GM19455 (cell line): ENCODE measurements around the gene QSOX2.

Source experiments
- ATAC-seq: cut with Tn5 transposase; IDR thresholded peaks from one replicate; pipeline ENCODE4 v1.9.1; 2021; ENCODE audit not compliant: unreplicated experiment

The QSOX2 gene

DNA sequence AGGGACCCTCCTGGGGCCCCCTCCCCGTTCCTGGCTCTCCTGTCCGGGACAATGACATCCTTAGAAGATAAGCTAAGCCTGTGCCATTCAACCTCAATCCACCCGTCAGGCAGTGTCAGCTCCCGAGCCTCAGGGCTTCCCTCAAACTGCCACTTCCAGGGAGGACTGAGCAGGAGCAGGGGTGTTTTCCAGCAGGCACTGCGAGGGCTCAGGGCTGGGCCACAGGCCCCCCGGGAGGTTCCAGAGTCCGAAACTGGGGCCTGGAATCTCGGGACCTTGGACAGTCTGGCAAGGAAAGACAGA lies 66.9 kb downstream of the QSOX2 start:
- ATAC-seq = no peak

DNA sequence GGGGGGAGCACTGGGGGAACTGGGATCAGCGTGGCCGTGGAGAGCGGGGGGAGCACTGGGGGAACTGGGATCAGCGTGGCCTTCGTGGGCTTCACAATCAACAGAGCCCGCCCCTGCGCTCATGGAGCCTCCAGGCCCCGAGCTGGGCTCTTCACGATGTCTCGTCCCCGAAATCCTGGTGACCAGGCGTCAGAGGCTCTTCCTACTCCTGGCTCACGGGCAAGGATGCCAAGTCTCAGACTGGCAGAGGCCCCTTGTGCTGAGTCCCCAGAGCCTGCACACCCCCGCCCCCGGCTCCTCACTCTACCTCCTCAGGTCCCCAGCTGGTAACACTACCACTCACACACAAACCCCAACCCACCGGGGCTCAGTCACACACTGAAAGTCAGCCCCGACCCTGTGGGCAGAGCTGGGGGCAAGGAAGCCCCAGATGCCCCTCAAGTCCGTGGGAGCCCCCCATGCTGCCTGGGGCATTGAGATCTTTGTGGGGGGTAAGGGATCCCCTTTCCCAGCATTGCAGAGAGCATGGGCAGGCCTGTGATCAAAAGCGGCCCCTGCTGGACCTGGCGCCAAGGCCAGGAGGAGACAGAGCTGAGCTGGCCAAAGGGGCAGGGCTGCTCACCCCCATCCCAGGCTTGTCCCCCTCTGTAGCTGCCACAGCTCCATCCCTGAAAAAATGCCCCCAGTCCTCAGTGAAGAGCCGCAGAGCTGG lies 67.4 kb downstream of the QSOX2 start:
- ATAC-seq = no peak

DNA sequence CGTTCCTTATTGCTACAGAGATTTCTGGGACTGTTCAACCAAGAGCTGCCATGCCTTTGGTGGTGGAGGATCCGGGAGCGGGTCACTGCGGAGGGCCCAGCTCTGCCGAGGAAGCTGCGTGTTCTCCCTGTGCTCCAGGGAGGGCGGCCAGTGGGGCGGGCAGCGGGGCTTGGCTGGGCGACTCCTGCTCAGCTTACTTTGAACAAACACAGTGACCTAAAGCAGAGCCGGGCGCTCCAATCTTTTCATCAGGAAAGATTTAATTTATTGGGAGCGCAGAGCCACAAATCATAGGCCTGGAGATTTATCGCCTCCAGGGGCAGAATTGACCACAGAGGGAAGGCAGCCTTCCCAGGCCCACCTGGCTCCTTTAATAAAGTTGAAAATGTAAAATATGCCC lies 68.4 kb downstream of the QSOX2 start:
- no peak for ATAC-seq

DNA sequence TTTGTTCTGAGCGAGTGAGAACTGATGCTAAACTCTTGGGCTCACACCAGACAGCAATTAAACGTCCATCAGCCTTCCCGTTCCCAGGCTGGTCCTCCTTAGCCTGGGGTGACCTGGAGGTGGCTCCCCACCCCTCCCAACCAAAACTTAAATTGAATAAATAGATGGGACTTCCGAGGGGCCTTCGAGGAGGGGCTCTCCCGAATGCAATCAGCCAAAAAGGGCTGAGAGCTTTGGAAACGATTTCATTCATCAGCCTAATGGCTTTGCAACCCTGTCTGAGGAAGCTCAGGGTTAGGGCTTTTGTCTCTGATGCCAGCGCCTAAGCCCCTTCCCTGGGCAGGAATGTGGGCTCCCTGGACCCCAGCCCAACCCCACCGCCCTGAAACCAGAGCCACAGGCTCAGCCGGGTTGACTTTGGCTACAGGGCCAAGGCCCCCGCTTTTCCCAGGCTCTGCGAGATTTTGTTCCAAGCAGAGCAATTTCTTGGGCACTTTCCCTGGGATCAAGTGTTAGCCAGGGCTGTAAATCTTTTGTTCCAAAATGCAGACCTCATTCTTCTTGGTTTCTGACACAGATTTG lies 69.9 kb downstream of the QSOX2 start:
- no peak for ATAC-seq

DNA sequence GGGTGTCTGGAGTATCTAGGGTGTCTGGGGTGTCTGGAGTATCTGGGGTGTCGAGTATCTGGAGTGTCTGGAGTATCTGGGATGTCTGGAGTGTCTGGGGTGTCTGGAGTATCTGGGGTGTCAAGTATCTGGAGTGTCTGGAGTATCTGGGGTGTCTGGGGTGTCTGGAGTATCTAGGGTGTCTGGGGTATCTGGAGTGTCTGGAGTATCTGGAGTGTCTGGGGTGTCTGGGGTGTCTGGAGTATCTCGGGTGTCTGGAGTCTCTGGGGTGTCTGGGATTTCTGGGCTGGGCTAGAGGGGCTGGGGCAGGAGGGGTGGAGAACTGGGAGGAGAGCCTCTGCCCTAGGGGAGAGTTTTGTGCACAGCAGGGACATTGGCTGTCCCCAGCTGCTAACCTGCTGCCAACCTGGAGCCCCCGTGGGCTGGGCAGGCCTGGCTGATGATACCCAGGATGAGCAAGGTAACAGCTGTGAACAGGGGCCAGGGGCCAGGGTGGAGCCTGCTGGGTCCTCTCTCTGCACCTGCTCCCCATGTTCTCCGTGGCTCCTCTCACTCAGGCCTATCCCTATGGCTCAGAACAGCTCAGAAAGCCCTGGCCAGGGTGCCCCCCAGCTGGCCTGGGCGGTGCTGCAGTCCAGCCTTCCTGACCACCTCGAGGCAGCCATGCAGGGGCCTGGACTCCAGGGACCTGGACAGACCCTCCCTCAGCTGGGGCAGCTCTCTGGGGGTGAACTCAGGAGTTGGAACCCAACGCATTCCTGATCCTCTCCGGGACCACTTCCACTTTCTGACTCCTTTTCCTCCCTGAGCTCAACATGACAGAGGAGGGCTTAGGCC lies 70.6 kb downstream of the QSOX2 start:
- ATAC-seq = no peak

DNA sequence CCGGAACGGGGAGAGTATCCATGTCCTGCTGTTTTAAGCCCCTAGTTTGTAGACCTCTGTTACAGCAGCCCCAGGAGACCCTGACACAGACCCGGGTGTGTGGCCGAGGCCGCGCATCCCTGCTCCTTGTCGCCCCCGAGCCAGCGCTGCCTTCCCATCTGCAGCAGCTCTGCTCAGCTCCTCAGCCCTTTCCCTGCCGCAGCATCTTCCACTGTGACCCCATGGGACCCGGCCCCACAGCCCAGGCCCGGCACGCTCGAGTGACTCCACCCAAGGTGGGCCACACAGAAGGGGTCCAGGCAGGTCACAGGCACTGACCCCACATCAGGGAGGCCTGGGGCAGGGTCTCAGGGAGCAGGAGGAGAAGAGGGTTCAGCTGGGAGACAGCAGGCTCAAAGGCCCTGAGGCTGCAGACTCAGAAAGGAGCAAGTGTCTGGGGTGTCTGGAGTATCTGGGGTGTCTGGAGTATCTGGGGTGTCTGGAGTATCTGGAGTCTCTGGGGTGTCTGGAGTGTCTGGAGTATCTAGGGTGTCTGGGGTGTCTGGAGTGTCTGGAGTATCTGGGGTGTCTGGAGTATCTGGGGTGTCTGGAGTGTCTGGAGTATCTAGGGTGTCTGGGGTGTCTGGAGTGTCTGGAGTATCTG lies 71.8 kb downstream of the QSOX2 start:
- ATAC-seq = no peak

DNA sequence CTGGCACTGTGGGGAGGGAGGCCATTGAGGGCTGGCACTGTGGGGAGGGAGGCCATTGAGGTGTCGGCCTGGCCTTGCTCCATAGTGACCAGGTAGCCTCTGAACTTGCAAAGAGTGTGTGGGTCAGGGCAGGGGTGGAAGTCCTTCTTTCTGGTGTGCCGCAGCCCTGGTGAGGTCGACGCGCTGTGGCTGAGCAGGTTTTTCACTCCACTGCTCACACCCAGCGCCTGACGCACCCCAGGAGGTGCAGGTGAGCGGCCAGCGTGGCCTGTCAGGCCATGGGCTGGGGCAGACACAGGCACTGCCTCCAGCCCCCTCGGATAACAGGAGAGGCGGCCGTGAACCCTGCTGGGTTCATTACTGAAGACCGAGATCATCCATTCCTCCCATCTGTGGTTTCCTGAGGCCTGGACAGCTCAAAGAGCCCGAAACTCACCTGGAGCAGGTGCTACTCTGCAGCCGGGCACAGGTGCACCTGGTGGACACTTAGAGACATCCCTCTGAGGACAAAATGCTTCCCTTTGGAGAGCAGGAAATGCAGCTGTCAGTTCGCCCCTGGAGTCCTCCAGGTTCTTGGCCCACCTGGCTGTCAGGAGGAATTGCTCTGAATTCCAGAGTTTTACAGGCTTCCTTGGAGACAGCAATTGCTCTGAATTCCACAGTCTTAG lies 73.1 kb downstream of the QSOX2 start:
- no peak for ATAC-seq

DNA sequence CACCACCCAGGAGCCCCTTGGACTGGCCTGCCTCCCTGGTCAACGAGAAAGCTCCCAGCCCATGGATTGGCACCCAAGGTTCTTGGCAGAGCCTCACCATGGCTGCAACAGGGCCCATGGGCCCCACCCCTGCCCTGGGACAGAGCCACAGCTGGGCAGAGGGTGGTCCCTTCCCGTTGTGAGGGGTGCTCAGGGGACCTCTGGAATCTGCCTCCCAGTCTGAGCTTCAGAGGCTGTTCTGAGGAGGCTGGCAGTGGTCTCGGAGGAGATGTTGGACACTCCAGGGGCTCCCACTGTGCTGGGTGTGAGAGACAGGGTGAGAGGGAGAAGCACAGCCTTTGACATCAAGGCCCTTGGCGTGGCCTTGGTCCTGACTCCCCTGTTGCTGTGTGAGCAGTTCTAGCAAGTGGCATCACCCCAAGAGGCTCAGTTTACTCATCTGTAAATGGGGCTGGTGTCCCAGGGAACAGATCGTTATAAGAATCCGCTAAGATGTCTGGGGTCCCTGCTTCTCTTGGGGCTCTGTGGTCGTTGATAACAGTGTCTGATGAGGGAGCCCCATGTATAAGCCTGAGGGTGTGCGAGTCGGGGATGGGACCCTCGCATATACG lies 73.7 kb downstream of the QSOX2 start:
- ATAC-seq = no peak

DNA sequence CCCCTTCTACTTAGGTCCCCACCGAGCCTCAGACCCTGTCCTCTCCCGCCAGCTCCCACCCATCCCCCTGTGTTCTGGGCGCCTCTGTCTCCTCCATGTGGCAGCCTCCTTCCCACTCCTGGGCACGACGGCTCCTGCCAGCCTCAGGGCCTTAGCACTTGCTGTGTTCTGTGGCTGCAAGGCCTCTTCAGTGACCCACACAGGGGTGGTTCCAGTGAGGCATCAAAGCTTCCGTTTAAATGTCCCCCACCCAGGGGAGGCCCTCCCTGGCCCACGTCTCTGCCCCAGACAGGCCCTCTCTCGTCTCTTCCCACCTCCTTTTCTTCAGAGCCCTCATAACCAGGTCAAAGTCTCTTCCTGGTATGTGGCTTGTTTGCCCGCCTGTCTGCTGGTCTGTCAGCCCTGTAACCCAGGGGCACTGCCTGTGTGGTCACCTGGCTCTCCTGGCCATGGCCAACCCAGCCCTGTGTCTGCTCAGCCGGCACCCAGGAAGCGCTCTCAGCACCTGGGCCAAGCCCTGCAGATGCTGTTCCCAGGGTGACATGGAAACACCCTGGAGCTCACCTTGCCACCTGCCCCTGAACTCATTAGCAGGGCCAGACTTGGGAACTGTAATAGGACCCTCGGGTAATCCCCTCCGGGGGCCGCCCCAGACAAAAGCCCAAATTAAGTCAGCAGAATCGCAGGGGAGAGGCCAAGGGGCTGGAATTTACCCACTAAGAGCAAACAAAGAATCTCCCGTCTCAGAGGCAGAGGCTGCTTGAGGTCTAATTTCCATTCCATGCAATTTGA lies 74.4 kb downstream of the QSOX2 start:
- ATAC-seq = no peak

DNA sequence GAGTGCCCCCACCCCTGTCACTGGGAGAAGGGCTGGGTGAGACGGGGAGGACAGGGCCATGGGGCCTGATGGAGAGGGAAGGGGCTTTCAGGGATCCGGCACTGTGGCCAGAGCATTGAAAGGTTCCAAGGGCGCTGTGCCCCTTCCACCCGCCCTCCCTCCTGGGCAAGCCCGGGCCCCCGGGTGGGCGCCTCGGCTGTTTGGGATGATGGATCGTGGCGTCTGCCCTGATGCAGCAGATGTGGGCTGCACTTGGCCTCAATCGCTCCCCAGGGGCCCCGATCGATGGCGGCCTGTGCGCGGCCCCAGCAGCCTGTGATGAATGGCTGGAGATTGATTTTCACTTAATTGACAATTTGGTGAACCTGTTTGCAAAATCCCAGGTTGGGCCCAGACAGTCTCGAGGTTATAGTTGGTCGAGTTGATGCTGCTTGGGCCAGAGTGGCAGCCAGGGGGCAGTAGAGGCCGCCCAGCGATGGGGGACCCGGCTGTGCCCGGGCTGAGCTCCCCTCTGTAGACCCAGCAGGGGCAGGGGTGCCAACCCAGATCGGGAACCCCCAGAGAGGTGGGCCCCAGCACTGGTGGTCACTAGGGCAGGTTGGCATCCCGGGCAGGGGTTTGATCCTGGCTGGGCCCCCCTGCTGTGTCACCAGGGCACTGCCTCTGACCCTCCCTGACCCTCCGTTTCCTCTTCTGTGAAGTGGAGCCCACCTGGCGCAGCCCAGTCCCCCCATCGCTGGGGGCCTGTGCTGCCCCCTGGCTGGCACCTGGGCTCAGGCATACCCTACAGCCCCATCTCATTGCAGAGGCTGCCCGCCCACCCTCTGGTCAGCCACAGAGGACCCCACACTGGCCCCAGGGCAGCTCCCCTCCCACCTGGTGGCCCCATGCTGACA lies 75.4 kb downstream of the QSOX2 start:
- ATAC-seq = no peak

DNA sequence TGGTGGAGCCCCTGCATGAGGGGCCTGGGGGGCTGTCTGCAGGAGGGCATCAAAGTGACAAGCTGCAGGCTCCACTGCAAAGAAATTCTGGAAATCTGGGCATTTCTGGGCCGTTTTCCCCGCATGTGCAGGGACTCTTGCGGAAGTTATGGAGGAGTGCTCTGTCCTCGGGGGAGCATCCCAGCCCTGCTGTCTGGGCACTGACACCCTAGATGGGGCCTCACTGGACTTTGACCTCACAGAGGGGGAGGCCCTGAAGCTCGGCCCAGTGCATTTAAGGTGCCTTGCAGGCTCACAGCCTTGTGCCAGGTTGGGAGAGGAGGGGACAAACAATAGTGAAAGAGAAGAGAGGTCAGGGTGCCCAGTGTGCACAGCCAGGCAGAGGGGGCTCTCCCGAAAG lies 76.1 kb downstream of the QSOX2 start:
- no peak for ATAC-seq

DNA sequence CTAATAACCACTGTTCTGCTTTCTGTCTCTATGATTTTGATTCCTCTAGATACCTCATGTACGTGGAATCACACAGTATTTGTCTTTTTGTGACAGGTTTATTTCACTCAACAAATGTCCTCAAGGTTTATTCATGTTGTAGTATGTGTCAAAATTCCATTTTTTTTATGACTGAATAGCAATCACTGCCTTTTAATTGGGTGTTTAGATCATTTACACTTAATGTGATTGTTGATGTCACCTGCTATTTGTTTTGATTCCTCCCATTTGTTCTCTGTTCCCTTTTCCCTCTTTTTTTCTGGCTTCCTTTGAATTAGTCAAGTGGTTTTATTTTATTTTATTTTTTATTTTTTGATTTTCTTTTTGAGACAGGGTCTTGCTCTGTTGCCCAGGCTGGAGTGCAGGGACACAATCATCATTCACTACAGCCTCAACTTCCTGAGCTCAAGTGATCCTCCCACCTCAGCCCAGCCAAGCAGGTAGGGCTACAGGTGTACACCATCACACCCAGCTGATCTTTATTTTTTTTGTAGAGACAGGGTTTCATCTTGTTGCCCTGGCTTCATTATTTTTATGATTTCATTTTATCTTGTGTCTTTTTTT lies 82.3 kb downstream of the QSOX2 start:
- no peak for ATAC-seq

DNA sequence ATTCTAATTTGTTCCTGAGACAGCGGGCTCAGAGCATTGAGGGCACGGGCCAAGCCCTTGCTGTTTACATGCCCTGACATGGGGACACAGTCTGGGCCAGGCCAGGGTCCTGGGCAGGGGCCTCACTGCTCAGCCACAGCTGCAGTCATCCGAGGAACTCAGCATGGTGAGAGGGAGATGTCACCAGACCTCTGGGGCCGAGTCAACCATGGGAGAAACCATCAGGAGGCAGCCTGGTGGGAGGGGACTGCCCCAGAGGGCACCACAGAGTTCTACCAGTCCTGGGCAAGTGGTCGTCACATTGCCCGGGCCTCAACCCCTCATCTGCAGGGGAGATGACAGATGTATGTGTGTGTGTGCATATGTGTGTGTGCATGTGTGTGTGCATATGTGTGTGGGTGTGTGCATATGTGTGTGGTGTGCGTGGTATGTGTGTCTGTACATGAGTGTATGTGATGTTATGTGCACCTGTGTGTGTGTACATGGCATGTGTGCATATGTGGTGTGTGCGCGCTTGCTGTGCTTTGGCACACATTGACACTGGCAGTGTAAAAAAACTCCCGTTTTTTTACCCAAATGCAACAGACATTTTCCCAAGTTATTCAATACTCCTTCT lies 84.5 kb downstream of the QSOX2 start:
- ATAC-seq = no peak

DNA sequence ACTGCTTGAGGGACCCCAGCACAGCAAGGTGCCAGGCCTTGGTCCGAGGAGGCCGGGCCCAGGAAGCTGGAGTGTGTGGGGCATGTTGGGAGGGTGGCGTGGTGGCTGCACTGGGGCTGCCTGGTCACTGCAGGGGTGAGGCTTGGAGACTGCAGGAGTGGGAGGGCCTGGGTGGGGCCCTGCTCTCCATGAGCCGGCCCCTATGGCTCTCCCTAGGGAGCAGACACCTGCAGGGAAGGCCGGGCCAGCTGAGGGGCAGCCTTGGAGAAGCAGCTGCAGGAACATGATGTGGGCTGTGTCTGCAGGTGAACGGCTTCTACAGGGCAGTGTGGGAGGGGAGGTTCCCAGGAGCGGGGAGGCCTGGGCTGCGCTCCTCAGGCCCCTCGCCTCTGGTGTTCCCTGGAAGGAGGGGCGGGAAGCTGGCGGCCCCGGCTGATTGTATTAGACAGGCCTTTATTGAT lies 85.2 kb downstream of the QSOX2 start:
- ATAC-seq = no peak

DNA sequence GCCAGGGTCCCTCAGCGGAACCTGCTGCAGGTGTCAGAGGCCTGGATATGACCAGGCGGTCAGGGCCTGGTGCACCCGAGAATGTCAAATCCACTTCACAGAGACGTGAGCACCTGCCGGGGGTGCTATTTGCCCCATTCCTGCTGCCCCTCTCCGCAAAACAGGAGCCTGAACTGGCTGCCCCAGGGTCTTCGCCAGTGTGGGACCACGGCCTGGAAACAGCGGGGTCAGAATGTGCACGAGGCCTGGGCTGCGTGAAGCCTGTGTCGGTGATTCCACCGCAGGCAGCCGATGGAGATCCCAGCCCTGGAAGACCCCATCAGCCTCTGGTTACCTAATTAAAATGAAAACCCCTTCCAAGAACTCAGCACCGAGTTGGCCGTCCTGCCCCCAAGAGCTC lies 85.8 kb downstream of the QSOX2 start:
- no peak for ATAC-seq

DNA sequence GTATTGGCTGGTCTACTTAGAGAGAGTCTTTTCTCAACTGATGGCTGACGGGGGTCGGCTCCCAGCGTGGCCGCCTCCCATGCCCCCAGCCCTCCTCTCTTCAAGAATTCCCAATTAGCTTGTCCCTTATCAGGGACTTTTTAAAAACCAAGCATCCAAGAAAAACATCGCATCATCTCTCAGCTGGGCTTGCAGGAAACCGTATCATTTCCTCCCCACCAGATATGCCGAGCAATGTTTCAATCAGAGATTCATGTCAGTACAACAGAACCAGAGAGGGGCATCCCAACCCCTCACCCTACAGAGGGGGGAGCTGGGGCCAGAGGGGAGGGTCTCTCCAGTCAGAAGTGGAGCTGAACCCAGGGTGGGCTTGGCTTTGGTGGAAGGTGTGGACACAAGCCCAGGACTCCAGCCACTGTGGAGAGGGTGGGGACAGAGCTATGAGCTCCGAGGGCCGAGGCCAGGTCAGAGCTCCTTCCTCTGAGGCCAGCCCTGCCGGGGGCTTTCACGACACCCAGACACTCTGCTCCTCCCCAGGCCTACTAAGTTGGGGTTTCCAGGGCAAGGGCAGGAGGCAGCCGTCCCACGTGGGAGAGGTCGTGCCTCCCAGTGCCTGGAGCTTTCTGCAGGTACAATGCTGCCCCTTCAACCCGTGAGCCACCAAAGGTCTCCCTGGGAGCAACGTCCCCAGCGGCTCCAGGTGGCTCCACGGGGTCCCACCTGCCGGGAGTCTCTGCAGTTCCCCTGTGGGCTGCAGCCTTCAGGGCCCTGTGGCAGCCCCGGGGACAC lies 87.9 kb downstream of the QSOX2 start:
- ATAC-seq = no peak
